ENCODE data around the gene RXRA.
A peak's percentile ranks its signal among the peaks of the same experiment; 100 is the strongest.

RXRA gene

GRCh38 chr9:134431626-134432025, 105.4 kb downstream of the RXRA start:
- no peak for DNase-seq (ENCODE audit: low read depth, low spot score)
- H3K4me3 ChIP-seq (ENCODE audit: low read depth, low read length), result no peak overlapping the region
- TF ChIP-seq CTCF (IDR thresholded peaks at IDR 0.05; ENCODE audit: insufficient read depth, low read length, missing control alignments), result no peak
- POLR2A ChIA-PET, result no interaction called here
- CTCF ChIA-PET, result interaction anchor here (1.3 to 4.6 kb wide), 4 partner anchors 12 to 261 kb away, joined by 4 to 41 read pairs (median 4); no protein-coding TSS in a partner anchor

DNA sequence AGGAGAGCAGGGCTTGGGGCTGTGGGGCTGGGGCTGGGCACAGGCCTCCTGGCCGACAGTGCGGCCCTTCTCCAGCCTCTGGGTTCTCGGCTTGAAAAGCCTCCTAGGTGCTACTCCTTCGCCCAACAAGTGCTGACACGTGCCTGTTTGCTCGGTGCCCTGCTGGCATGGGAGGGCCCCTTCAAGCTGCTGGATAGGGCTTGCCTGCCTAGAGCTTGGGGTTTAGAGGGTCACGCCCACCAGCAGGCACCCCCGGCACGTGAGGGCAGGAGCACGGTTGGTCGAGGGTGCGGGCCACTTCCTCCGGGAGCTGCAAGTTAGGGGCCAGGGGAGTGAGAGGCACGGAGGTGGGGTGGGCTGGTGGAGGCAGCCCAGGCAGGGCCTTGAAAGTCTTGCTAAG, 106.2 kb downstream of the RXRA start:
- ChIA-PET CTCF (interaction anchor here (1.1 to 4.6 kb wide), 6 partner anchors 8 to 268 kb away, joined by 3 to 41 read pairs (median 4); partner anchors contain the start of gene RNU6ATAC), POLR2A (interaction anchor here (1.2 kb wide), 1 partner anchor 267 kb away, joined by 4 read pairs; the partner anchor contains the start of gene RNU6ATAC)
- no peak overlapping the region for H3K4me3 ChIP-seq (ENCODE audit: low read depth, low read length)
- no peak for TF ChIP-seq CTCF (IDR thresholded peaks at IDR 0.05; ENCODE audit: insufficient read depth, low read length, missing control alignments)
- no peak for DNase-seq (ENCODE audit: low read depth, low spot score)

DNA sequence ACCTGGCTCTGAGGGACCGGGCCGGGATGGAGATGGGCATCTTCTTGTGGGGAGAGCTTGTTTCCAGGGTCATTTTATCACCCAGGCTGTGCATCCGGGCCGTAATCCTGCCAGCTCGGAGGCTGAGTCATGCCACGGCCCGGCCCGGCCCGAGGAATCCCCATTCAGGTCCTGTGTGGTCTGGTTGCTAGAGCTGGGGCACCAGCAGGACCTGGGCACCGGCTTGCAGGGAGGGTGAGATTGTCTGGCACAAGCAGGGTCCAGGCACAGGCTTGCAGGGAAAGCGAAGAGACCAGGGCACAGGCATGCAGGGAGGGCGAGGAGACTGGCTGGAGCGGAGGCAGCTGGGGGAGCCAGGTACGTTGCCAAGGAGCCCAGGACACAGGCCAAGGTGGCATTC, 106.8 kb downstream of the RXRA start:
- DNase-seq (ENCODE audit: low read depth, low spot score), result no peak
- ChIA-PET CTCF (interaction anchor here (1.1 to 4.6 kb wide), 6 partner anchors 9 to 269 kb away, joined by 3 to 41 read pairs (median 4); partner anchors contain the start of gene RNU6ATAC), POLR2A (interaction anchor here (1.2 kb wide), 1 partner anchor 268 kb away, joined by 4 read pairs; the partner anchor contains the start of gene RNU6ATAC)
- no peak overlapping the region for H3K4me3 ChIP-seq (ENCODE audit: low read depth, low read length)
- TF ChIP-seq CTCF (IDR thresholded peaks at IDR 0.05; ENCODE audit: insufficient read depth, low read length, missing control alignments), result no peak

DNA sequence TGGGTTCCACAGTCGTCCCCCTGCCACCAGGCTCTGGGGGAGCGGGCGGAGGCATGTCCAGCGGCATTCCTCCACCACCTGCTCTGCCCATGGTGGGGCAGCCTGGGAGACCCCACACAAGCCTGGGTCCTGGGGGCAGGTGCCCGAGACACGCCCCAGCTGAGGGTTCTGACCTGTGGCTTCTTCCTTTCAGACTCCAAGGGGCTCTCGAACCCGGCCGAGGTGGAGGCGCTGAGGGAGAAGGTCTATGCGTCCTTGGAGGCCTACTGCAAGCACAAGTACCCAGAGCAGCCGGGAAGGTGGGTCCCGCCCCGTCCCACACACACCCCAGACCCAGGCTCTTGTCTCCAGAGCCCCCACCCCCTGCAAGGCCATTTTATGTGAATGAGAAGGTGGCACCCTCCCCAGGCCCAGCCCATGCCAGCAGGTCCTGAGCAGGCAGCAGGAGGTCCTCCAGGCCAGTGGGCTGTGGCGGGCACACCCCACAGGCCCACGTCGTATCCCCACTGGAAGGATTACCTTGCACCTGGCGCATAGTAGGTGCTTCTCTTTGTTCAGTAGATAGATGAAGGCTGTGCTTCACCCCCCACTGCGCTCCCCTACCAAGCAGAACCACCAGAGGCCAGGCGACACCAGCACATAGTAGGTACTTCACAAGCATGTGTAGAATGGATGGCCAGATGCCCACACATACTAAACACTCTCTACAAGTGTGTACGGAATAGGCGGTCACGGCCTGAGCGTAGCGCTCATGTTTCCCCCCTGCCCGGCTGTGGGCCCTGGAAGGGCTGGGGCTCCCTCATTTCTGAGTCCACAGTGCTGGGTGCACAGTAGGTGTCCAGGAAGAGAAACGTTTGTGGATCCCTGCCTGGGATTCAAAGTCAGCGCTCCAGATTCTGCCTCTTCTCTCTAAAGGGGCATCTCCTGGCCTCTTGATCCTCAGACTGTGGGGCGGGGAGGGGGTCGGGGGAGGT, 107.9 kb downstream of the RXRA start:
- POLR2A ChIA-PET, result interaction anchor here (0.7 to 1.0 kb wide), 4 partner anchors 9 to 535 kb away, joined by 3 to 4 read pairs (median 3); no protein-coding TSS in a partner anchor
- CTCF ChIA-PET, result interaction anchor here (0.9 to 6.5 kb wide), 9 partner anchors 8 to 271 kb away, joined by 3 to 96 read pairs (median 7); partner anchors contain the start of gene RNU6ATAC

GRCh38 chr9:134434894-134435506, 108.7 kb downstream of the RXRA start:
- ChIA-PET CTCF (interaction anchor here (0.9 to 6.5 kb wide), 6 partner anchors 8 to 271 kb away, joined by 3 to 96 read pairs (median 6); partner anchors contain the start of gene RNU6ATAC), POLR2A (interaction anchor here (0.6 to 1.0 kb wide), 5 partner anchors 8 to 534 kb away, joined by 3 to 4 read pairs (median 3); no protein-coding TSS in a partner anchor)
- peak; percentile 80 for DNase-seq (ENCODE audit: low read depth, low spot score)
- H3K4me3 ChIP-seq (ENCODE audit: low read depth, low read length), result no peak overlapping the region
- no peak for TF ChIP-seq CTCF (IDR thresholded peaks at IDR 0.05; ENCODE audit: insufficient read depth, low read length, missing control alignments)

More for the DNA sequence above, 107.9 kb downstream of the RXRA start:
- no peak for TF ChIP-seq CTCF (IDR thresholded peaks at IDR 0.05; ENCODE audit: insufficient read depth, low read length, missing control alignments)
- no peak overlapping the region for H3K4me3 ChIP-seq (ENCODE audit: low read depth, low read length)
- no peak for DNase-seq (ENCODE audit: low read depth, low spot score)
